HT1080 (cell line): ENCODE measurements around the gene QRFPR. TPM values are rescaled to one million over a fixed set of nuclear protein-coding genes. Genes with fewer than 3 reads are reported as not detected.
"Not testable (repeated sequence)": the region's sequence is repeated elsewhere in the genome, so short reads cannot be mapped to it uniquely, and the experiment has no call there.

Experiments
- DNase-seq: peaks from one replicate; pipeline ENCODE4 v3.0.0-alpha.2; 2015; ENCODE audit warnings: low read depth
- total RNA-seq: library from RNA; depleted of rRNA; stranded (reverse); fragments of >200 nt; shearing (Covaris generic); gene quantifications from 2 replicates; pipeline ENCODE4 v1.2.3, GENCODE V29; 2014

QRFPR gene
- total RNA-seq, 1 experiment from 2014 or later, result not detected

DNA sequence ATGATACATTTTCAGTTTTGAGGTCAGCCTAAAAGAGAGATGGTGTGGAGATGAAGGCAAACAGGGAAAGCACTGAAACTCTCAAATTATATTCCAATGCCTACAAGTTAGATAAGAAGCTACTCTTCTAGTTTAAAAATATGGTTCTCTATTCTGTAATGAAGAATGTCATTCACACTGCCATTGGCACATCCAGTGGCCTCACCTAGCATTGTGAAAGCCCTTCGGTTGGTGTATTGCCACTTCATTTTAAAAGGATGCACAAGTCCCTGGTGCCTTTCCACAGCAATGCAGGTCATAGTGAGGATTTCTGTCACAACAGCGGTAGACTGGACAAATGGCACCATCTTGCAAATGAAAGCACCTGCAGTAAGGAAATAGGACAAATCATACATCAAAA is 40.6 kb downstream of the QRFPR start:
- DNase-seq, result no peak

DNA sequence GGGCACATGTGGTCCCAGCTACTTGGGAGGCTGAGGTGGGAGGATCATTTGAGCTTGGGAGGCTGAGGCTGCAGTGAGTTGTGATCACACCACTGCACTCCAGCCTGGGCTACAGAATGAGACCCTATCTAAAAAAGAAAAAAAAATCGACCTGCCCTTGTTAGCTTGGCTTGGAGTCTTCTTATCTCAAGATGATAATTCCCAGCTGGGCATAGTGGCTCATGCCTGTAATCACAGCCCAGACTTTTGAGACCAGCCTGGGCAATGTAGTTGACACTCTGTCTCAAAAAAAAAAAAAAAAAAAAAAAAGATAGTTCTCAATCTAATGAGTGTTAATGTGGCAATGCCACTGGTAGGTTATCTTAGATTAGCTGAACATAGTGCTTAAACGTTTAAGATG is 41.0 kb downstream of the QRFPR start:
- DNase-seq, result no peak

DNA sequence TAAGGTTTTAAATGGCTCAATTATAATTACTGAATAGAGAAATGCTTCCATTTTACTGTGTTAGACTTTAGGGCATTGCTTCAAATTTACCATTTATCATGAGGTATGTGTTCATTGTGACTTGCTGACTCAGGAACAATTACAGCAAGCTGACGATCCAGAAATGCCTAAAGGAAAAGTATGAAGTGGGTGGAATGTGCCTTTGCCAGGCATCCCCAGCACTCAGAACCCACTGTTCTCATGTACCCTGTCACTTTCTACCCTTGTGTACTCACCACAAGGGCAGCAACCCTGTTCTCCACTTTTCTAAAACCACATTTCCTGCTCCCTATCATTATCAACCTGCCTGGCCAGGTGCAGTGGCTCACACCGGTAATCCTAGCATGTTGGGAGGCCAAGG is 41.5 kb downstream of the QRFPR start:
- no peak for DNase-seq

DNA sequence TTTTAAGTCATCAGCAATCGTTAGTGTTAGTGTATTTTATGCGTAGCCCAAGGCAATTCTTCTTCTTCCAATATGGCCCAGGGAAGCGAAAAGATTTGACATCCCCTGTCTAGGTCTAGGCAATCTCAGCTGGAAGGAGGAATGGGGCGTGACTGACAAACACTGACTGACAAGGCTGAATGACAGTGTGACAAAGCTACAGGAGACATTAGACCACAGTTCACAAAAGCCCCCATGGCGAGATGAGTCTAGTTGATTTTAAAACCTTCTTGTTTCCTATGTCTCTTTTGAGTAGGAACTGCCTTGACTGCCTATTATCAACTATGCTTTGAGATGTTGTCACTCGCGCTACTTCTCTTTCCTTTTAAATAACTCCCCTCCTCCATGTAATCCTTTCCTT is 42.3 kb downstream of the QRFPR start:
- no peak for DNase-seq

DNA sequence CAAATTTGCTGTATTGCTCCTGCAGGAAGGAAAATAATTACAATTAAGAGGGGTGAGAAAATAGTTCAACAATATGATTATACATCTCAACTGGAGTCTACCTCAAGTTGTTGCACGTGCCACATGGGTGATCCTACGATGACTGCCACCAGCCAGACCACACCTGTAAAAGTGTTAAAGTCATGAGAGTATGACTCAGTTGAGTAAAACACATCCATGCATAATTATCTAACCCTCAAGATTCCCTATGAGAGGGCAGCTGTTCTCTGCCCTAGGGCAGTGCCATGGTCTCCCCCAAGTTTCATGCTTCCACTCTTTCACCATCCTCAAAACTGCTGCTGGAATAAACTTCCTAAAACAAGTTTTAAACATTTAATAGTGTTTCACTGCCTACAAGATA is 44.1 kb downstream of the QRFPR start:
- DNase-seq, result no peak

DNA sequence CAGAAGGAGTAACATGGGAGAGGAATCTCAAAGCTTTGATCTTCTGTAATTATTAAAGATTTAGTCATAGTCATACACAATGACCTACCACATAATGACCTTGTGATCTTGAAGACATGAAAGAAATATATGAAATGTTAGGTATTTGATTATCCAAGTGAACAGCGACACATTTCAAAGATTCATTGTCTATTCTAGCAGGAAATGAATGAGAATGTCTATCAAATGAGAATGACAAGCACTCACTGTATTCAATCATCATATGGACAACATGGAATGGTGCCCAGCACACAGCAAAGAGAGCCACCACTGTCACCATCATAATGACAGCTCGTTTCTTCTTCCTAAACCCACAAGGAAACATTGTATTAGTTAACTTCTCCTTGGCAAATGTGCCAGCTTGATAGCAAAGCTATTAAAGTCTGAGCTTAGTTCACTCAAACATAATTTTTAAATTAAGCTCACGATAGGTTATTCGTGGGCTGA is 50.6 kb downstream of the QRFPR start:
- no peak for DNase-seq

DNA sequence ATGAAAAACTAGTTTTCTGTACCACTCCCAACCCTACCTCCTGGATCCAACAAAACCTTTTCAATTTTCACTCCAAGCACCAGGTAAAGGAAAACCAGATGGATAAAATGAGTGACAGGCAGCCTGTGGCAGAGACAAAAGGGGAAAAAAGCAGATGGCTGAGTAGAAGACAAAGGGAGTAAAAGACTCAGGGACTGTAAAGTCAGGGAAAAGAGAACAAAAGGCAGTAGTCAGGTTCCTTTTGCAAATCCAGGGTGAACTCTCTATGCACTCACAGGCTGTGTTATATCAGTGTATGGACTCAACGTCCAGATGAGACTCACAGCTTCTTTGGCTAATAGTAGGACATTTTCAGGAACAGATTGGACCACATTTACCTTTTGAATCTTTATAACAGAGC is 54.2 kb downstream of the QRFPR start:
- no peak for DNase-seq

DNA sequence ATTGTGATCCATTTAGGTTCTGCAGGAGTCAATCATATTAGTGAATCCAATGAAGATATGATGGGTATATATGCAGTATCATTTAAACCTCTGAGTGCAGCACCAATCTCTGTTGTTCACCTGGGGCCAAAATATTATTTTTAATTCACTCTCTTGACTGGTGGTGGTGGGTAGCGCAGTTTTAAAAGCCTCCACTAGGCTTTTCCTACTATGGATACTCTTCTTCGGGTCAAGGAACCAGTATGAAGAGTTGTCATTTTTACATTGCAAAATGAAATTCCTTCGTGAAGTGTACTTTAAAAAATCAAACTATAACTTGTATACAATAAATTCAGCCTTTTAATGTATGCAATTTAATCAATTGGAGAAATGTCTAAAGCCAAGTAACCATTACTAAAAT is 56.5 kb downstream of the QRFPR start:
- no peak for DNase-seq

DNA sequence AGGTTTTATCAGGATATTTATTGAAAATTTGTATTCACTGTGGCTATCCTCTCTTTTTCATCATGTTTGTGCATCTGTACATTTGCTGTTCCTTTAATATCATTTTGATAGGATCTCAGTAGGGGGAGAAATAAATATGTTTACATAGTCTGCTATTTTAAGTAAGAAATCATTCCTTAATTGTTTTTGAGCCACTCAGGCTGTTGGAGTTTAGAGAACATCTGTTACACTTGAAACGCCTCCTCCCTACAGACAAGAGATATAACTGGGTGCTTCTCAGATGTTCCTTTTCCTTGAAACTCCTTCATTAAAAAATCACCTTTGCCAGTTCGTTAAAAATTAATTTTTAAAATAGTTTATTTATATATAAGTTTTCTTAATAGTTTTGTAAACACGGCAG is 59.4 kb downstream of the QRFPR start:
- no peak for DNase-seq

DNA sequence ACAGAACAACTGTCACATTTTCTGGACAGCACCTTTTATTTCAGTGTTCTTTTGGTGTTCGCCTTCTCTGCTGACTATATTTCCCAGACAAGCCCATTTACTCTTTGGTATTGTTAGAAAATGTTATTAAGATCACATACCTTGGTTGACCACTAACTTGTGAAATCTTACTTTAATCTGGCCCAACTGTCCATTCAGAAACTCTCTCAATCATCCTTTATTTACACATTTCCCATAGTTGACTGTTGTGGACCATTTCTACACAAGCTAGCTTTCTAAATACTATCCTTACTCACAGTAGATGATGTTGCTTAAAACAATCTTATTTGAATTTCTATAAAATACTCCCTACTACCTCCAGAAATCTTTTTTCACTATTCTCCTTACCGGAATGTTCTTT is 64.7 kb downstream of the QRFPR start:
- no peak for DNase-seq

DNA sequence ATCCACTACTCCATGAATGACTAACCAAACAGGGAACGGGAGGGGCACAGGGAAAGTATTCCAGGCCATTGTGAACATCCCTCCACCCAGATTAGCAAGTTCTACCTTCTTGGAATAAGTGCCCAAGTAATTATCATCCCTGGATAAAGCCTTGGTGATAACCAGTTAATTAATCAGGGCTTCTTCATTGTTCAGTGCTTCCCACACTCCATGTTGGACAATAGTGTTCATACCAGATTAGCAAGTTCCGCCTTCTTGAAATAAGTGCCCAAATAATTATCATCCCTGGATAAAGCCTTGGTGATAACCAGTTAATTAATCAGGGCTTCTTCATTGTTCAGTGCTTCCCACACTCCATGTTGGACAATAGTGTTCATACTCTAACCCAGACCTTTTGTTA is 67.4 kb downstream of the QRFPR start:
- not testable (repeated sequence) for DNase-seq

DNA sequence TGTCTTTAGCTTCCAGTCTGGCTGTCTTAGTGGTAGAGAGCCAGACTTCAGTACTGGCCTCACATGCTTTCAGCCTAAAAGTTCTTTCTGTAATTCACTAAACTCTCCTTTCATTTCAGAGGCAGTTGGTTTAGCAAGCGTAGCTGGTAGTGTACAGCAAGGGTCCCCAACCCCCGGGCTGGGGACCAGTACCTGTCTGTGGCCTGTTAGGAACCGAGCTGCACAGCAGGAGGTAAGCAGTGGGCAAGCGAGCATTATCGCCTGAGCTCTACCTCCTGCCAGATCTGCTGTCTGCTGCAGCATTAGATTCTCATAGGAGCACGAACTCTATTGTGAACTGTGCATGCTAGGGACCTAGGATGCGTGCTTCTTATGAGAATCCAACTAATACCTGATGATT is 72.0 kb downstream of the QRFPR start:
- no peak for DNase-seq

DNA sequence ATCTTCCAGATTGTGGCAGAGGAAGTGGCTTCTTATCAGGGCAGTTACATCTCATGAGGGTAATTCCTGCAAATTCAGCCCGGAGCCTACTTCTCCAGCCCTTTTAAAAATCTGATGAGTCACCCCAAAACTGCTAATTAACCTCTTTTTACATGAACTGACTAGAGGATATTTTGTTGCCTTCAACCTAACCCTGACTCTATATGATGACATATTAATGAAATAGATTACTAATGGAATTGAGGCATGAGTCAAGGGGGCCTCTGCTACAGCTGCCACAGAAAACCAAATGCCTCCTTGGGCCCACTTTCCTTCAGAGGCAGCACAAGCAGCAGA is 72.5 kb downstream of the QRFPR start:
- DNase-seq, result no peak

DNA sequence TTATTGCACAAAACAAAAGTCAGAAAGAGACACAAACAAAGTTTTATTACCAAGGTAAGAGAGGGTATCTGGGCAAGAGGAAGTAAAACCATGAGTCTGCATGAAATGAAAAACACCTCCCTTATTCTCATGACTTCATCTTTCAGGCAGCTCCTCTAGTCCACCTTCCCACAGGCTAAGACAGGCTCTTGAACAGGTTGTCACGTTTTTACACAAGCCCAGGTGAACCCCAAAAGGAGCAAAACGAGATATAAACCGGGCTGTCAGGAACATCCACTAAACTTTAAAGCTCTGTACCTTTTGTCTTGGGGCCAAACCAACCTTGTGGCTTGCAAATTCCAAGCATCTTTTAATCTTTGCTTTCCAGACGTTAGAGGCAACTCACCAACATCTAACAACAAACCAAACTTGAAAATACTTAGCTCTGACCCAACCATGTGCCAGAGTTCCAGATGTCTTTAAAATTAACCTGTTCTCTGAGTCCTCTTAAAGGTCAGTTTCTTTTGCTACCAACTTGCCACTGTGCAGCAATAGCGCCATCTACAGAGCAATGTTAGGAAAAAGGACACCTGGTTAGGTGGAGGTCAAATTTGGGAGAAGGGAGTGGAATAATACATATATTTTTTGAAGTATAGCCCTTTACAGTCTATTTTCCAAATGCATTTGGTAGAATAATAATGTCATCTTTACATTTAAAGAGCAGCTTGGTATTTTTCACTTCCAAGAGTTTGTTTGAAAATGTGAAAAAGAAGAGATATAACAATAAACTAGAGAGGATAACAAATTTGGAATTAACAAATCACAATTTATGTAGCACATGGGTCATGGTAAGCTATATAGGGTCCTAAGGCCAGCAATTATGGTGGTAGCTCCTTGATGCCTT is 73.1 kb downstream of the QRFPR start:
- peak; percentile 48 for DNase-seq

DNA sequence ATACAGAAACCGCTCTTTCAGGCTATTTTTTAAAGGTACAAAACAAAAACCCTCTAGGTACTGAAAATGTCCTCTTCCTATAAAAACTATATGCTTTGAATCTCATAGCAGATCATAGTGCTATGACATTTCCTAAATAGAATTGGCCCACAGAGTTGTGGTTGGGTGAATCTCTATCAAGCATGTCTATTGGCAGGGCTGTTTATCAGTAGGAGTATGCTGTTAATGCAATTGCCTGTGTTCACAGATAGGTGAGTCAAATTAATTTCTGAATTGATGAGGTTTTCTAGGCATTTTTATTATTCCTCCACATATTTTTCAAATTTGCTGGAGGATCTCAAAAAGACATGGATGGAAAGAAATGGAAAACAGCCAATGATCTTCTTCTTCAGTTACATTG is 73.9 kb downstream of the QRFPR start:
- no peak for DNase-seq

DNA sequence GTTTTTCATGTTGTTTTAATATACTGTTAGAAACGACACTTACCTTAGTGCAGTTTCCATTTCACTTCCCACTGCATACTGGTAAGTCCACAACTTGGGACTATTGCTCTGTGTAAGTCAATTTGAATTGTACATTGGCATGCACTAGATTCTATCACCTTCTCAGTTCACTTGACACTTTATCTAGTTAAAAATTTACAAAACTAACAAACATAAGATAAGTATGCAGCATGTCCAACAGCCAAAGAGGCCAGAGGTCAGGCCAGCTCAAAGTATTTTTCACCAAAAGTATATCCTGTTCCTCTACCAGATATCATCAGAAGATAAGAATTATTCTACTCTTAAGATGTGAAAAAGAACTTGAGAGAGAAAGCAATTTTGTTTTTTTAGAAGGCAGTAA is 75.9 kb downstream of the QRFPR start:
- DNase-seq, result no peak

DNA sequence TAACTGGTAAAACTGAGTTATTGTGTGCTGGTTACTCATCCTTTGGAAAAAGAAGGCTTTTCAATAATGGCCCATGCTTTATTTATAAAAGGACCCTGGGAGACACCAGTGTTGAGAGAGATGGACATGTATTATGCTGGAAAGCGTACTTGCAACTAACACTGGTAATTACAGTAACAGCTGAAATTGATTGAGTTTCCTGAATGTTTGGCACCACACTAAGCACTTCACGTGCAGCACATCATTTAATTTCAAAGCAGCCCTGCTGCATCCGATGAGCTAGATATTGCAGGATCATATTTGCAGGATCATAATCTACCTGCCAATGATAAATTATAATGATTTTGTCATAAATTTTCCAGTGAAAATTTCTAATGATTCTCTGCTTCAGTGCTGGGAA is 81.5 kb downstream of the QRFPR start:
- no peak for DNase-seq

DNA sequence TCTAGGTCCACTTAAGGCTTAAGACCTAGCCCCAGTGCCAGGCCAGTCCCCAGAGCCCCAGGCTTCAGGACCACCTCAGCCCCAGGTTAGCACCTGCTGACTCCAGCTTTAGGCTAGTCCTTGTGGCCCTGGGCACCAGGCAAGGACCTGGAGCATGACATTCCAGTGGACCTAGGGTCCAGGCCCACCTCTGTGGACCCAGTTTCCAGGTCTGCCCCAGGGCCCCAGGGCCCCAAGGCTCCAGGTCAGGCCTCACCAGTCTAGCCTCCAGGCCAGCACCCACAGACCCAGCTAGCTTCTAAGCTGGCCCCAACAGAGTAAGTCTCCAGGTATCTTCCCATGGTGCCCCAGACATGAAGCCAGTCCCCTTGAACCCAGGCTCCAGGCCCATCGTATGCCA is 97.5 kb downstream of the QRFPR start:
- no peak for DNase-seq

DNA sequence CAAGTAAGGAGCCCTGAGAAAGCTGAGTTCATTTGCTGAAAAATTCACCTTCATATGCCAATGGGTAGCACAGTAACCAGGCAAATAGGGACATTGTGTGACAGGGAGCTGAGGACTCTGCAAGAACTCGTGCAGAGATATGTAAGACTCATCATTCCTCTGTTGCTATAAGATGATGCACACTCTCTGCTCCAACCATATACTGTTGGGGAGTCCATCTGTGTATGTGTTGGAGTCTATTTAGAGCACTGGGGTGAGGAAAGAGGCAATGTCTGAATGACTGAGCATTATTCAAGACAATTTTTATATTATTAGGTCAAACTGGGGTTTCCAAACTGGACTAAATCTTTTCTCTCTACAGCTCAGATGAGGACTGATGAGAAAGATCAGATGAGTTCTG is 100.4 kb downstream of the QRFPR start:
- DNase-seq, result no peak

DNA sequence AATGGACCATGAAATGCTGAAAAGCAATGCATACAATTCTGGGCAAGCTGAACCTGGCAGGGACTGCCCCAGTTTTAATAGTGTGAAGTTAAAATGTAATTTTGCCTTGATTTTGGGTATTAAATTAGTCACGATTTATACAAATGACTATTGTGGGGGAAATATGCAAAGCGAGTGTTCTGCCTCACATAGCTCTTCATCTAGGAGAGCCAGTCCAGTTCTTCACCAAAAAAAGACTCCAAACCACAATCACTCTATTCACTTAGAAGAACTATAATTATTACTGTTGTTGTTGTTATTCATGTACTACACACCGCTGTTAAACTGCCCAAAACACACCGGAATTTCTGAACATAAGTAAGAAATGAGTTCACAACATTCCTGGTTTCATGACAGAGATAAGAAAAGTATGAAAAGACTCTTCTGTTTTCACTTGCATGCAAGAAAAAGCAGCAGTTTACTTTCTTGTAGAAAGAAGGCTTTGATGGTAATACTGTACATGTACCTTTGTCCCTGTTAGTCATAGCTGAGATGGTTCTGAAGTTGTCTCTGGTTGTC is 101.9 kb downstream of the QRFPR start:
- DNase-seq, result peak; percentile 36
